Measurements from ENCODE around the gene CDK15. TPM values are rescaled to one million over a fixed set of nuclear protein-coding genes. Genes with fewer than 3 reads are reported as not detected.
"Not testable (repeated sequence)": the region's sequence is repeated elsewhere in the genome, so short reads cannot be mapped to it uniquely, and the experiment has no call there.

Gene CDK15
- total RNA-seq, 1 donor from 2014 or later, result not detected

DNA sequence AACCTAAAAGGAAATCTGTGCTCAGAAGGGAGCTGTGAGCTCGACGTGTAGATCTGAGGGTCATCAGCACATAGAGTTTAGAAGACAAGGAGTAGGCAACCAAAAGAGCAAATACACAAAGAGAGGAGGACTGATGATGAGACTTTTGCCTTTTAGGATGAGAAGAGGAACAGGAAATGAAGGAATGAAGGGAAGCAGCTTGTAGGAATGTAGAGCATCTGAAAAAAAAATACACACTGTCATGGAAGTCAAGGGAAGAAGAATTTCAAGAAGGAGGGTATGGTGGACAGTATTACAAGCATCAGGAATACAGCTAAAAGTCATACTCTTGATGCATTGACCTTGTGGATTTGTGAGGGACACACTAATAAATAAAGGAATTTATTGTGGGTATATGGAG lies 21.9 kb downstream of the CDK15 start:
- DNase-seq (ENCODE audit: low read depth in 2 of 2), result no peak

- no peak for DNase-seq (ENCODE audit: low read depth in 2 of 2)
Observed at GRCh38 chr2:201830666-201831065, 24.3 kb downstream of the CDK15 start.

GRCh38 chr2:201831469-201831868 lies 25.1 kb downstream of the CDK15 start:
- no peak for DNase-seq (ENCODE audit: low read depth in 2 of 2)

DNA sequence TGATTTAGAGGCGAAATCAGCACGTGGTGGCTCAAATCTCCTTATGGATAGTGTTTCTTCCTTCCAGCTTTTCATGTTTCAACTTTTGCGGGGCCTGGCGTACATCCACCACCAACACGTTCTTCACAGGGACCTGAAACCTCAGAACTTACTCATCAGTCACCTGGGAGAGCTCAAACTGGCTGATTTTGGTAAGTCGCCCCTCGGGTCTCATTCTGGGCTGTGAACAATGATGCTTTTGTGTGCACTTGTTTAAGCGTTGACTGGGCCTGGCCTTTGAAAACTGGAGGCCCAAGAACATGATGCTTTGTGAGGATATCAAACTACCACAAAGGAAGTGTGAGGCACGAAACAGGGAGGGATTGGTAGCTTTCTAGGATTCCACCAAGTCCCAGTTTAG lies 27.4 kb downstream of the CDK15 start:
- DNase-seq (ENCODE audit: low read depth in 2 of 2), result no peak

GRCh38 chr2:201835066-201835465 lies 28.7 kb downstream of the CDK15 start:
- DNase-seq (ENCODE audit: low read depth in 2 of 2), result no peak

- DNase-seq (ENCODE audit: low read depth in 2 of 2), result no peak
Observed at GRCh38 chr2:201837391-201837790, 31.1 kb downstream of the CDK15 start.

DNA sequence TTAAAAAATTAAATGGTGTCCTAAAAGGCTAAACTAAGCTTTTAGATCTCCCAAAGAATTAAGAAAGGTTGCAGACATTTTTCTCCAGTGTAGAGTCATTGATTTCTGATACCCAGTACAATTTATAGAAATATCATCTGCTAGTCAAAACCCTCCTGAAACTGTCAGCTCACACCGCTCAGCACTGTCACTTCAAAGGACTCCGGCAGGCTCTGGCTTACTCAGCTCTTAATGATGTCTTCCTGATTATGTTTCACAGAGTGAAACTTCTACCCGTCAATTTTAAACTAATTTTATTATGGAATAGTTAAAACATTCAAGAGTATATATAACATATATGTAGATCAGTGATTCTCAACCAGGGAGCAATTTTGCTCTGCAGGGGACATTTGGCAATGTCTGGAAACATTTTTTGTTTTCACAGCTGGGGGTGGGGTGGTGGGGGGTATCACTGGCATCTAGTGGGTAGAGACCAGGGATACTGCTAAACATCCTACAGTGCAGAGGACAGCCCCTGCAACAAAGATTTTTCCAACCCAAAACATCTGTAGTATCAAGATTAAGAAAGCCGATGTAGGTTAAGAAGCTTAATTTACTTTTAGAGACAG lies 31.6 kb downstream of the CDK15 start:
- no peak for DNase-seq (ENCODE audit: low read depth in 2 of 2)

DNA sequence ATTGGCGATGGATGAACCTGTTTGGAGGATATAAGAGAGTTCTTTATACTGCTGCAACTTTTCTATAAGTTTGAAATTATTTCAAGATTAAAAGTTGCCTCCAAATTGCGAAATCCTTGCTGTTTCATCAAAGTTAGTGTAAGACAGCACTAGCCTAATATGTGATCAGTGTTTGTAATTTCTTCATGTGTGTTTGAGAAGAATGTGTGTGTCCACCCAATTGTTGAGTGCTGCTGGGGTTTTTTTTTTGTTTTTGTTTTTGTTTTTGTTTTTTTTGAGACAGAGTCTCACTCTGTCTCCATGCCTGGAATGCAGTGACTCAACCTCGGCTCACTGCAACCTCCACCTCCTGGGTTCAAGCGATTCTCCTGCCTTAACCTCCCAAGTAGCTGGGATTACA lies 33.4 kb downstream of the CDK15 start:
- DNase-seq (ENCODE audit: low read depth in 2 of 2), result no peak

- no peak for DNase-seq (ENCODE audit: low read depth in 2 of 2)
Observed at GRCh38 chr2:201840726-201841125, 34.4 kb downstream of the CDK15 start.

- DNase-seq (ENCODE audit: low read depth in 2 of 2), result no peak
Observed at GRCh38 chr2:201842131-201842860, 36.0 kb downstream of the CDK15 start.

DNA sequence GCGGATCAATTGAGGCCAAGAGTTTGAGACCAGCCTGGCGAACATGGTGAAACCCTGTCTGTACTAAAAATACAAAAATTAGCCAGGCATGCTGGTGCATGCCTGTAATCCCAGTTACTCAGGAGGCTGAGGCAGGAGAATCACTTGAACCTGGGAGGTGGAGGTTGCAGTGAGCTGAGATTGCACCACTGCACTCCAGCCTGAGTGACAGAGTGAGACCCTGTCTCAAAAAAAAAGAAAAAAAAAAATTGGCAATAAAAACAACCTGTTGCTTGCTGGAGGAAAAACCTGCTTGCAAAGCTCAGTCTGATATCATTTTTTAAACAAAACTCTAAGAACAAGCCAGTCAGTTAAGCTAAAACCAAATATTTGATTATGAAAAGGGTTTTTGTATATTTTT lies 38.6 kb downstream of the CDK15 start:
- DNase-seq (ENCODE audit: low read depth in 2 of 2), result not testable (repeated sequence)

- DNase-seq (ENCODE audit: low read depth in 2 of 2), result no peak
Observed at GRCh38 chr2:201847481-201847880, 41.1 kb downstream of the CDK15 start.

DNA sequence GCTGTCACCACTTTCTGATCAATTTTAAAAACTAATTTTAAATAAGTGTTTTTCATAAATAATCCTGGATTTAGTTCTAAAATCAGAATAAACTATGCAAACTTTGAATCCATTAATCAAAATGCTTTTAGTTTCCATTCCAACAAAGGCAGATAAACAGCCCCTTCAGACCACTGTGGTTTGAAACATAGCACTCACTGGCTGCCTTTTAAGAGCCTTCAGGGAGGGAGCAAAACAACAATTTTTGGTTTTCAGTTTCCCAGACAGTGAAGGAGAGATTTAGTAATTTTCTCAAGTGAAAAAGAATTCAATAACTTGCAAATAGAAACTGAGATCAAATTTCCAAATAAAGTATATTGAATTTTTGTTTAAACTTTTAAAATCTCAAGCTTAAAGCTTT lies 46.1 kb downstream of the CDK15 start:
- no peak for DNase-seq (ENCODE audit: low read depth in 2 of 2)

- DNase-seq (ENCODE audit: low read depth in 2 of 2), result peak in 1 of 2 donors; percentile 37
Observed at GRCh38 chr2:201852878-201853415, 46.6 kb downstream of the CDK15 start.

GRCh38 chr2:201854221-201854801 lies 48.0 kb downstream of the CDK15 start:
- no peak for DNase-seq (ENCODE audit: low read depth in 2 of 2)

DNA sequence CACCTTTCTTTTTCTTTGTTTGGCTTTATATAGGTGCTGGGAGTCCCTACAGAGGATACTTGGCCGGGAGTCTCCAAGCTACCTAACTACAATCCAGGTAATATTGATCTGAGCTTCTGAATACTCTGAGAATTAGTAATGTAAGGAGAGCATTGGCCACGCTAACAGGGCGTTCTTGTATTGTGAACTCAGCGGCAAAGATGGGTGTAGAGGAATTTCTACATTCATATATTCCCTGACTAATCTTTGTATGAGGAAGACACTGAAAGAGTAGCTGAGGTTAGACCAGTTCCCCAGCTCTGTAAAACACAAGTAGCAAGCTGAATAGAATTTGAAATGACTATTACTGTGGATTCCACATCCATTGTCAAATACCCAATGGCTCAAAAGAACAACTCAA lies 48.5 kb downstream of the CDK15 start:
- no peak for DNase-seq (ENCODE audit: low read depth in 2 of 2)

GRCh38 chr2:201855356-201855755 lies 49.0 kb downstream of the CDK15 start:
- DNase-seq (ENCODE audit: low read depth in 2 of 2), result no peak

- no peak for DNase-seq (ENCODE audit: low read depth in 2 of 2)
Observed at GRCh38 chr2:201857326-201857725, 51.0 kb downstream of the CDK15 start.

GRCh38 chr2:201858281-201859184 lies 52.2 kb downstream of the CDK15 start:
- peak in 1 of 2 donors; percentile 8 for DNase-seq (ENCODE audit: low read depth in 2 of 2)

DNA sequence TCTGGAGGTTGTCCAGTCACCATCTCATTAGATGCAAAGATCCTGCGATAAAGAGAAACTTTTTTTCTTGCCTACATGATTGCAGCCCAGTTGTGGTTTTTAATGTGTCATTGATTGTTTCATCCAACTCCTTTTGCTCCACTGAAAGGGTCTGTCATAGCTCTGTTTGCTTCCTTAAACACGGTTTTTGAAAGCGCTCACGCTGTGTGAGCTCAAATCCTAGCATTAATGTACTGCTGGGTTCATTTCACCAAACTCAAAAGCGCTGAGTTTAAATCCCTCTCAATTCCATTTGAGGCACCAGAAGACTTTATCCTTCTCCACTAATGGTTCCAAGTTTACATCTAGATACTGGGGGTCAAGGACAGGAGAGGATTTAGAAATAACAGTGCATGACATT lies 53.6 kb downstream of the CDK15 start:
- DNase-seq (ENCODE audit: low read depth in 2 of 2), result no peak

DNA sequence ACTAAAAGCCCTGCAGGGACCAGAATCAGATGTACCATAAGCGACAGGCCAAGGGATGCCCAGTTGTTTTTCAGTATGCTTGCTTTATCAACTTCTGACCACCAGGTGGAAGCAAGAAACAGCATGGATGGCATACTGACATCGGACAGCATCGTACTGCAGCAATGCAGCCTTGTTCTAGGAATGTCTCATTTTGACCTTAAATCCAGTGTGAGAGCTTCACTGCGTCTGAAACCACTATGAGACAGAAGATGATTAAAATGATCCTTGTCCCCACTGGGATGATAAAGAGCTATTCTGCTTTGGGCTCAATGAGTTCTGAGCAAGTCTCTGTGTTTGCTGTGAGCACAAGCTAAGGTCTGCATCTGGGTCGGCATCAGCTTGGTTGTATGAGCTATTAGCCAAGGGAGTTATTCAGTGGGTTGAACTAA lies 54.3 kb downstream of the CDK15 start:
- peak; percentile 51 to 68 for DNase-seq (ENCODE audit: low read depth in 2 of 2)

DNA sequence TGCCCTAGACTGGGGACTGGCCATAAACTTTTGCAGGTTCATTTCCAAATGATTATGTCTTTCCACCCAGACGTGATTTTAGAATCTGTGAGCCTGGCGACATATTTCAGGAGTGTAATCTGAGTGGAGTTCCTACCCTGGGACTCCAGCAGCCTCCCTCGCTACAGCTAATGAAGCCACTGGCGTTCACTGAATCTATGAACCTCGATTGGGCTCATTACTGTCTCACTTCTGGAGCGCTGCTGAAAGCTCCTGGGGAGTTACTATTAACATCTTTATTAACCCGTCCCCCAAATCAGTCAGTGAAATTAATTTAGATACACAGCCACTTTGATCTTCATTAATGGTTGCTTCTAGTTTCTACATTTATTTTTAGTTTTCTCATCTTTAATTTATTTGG lies 56.5 kb downstream of the CDK15 start:
- DNase-seq (ENCODE audit: low read depth in 2 of 2), result no peak
